Measurements from ENCODE around the gene SNRK. TPM values are rescaled to one million over a fixed set of nuclear protein-coding genes. Genes with fewer than 3 reads are reported as not detected.
"Not testable (repeated sequence)": the region's sequence is repeated elsewhere in the genome, so short reads cannot be mapped to it uniquely, and the experiment has no call there.

The SNRK gene
- total RNA-seq, 4 donors from 2014 or later: 42.9 to 64.0 (median 49.1) TPM

DNA sequence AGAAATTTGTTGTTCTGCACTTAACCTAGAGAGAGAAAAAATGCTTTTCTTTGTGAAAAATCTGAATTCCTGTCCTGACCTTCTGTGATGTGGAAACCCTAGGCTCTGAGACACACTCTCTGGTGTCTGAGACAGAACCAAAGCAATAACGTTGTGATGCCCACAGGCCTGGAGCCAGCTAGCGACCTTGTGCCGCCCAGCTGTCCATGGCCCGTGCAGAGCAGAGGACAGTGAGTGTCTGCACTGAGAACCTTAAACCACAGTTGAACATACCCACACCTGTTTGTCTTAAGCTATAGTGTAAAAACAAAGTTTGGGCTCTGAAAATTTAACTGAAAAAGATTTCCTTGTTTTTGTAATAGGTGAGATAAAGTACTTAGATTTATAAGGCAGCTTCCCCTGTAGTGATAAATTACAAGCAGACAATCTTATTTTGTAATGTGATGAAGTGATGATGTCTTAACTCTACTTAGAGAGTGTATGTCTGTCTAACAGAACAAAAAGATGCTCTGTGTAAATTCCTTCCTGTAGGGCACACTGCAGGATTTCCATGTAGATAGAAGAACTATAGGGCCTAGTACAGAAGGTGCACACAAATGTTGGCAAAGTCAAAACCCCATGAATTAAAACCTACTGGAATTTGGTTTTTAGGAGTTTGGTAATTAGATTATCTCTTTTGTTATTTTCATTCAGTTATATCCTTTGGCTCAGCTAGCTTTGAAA is 62.7 kb downstream of the SNRK start:
- peaks cover 3 to 71% of the 10 kb centered on the region in 2 donors for H3K36me3 ChIP-seq
- no peak for ATAC-seq

DNA sequence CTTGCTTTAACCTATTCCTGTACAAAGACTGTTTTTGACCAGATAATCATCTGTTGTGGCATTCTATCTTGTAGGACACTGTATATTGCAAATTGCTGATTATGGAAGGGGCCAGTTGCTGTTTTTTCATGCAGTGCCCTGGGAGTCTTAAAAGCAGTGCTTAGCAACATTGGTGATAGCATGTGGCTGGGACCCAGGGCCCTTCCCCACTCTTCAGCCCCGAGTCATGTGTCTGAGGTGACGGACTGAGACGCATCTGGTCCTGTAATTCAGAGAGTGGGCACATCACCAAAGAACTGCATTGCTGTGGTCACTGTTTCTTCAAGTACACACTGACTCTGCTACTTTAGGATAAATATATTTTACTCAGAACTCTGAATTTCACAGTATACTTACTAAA is 63.4 kb downstream of the SNRK start:
- TF ChIP-seq EP300 (IDR thresholded peaks at IDR 0.05) (no peak), POLR2A (IDR thresholded peaks at IDR 0.05) (no peak), POLR2AphosphoS5 (IDR thresholded peaks at IDR 0.05) (no peak)
- TF ChIP-seq, protein P1, sequence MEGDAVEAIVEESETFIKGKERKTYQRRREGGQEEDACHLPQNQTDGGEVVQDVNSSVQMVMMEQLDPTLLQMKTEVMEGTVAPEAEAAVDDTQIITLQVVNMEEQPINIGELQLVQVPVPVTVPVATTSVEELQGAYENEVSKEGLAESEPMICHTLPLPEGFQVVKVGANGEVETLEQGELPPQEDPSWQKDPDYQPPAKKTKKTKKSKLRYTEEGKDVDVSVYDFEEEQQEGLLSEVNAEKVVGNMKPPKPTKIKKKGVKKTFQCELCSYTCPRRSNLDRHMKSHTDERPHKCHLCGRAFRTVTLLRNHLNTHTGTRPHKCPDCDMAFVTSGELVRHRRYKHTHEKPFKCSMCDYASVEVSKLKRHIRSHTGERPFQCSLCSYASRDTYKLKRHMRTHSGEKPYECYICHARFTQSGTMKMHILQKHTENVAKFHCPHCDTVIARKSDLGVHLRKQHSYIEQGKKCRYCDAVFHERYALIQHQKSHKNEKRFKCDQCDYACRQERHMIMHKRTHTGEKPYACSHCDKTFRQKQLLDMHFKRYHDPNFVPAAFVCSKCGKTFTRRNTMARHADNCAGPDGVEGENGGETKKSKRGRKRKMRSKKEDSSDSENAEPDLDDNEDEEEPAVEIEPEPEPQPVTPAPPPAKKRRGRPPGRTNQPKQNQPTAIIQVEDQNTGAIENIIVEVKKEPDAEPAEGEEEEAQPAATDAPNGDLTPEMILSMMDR (IDR thresholded peaks at IDR 0.05): no peak
- Histone ChIP-seq H3K4me1 (peaks cover 0 to 9% (median 0%) of the 10 kb centered on the region in 3 donors), H3K36me3 (peaks cover 3 to 64% of the 10 kb centered on the region in 2 donors), H3K27me3 (no peaks in the 10 kb centered on the region), H3K9me3 (peaks cover 0 to 30% (median 0%) of the 10 kb centered on the region in 3 donors), H3K27ac (no peak overlapping the region), H3K4me3 (no peak overlapping the region)
- no peak for ATAC-seq
- 94% methylated on average over 3 of the region's 3 CpGs; no CpG with 5 or more reads in 1 of the 2 donors for WGBS, 2 donors (ENCODE audit: low coverage in 1 of 2)

More for the DNA sequence above, 62.7 kb downstream of the SNRK start:
- TF ChIP-seq EP300 (IDR thresholded peaks at IDR 0.05): no peak
- TF ChIP-seq, protein P1 (IDR thresholded peaks at IDR 0.05): no peak
- TF ChIP-seq POLR2A (IDR thresholded peaks at IDR 0.05): no peak
- TF ChIP-seq POLR2AphosphoS5 (IDR thresholded peaks at IDR 0.05): no peak
- Histone ChIP-seq H3K4me1 (peaks cover 0 to 9% (median 0%) of the 10 kb centered on the region in 3 donors), H3K4me3 (no peak overlapping the region), H3K9me3 (peaks cover 0 to 23% (median 0%) of the 10 kb centered on the region in 3 donors), H3K27ac (no peak overlapping the region), H3K27me3 (no peaks in the 10 kb centered on the region)
- WGBS, 2 donors (ENCODE audit: low coverage in 1 of 2): 74 to 100% methylated on average over 2 to 4 of the region's 4 CpGs

DNA sequence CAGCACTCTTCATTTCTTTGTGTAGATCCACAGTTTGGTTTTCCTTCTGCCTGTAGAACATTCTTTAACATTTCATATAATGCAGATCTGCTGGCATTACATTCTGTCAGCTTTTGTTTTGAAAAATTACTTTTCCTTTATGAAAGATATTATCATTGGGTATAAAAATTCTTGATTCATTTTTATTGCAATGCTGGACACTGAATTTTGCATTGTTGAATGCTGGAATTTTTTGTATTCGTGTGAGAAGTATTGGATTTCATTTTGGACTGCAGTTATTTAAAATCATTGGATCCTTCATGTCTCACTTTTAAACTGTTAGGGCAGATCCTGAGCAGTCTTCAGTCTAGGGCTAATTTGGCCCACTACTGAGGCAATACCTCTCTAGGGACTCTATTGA is 67.1 kb downstream of the SNRK start:
- TF ChIP-seq POLR2AphosphoS5 (IDR thresholded peaks at IDR 0.05) (no peak), EP300 (IDR thresholded peaks at IDR 0.05) (no peak), POLR2A (IDR thresholded peaks at IDR 0.05) (no peak)
- TF ChIP-seq, protein P1 (IDR thresholded peaks at IDR 0.05): no peak
- no peak overlapping the region for H3K27ac ChIP-seq
- no peaks in the 10 kb centered on the region for H3K4me1 ChIP-seq
- H3K9me3 ChIP-seq: peaks cover 0 to 49% (median 0%) of the 10 kb centered on the region in 3 donors
- no peak for ATAC-seq
- H3K27me3 ChIP-seq: no peaks in the 10 kb centered on the region
- WGBS, 2 donors (ENCODE audit: low coverage in 1 of 2): 100% methylated on average over 1 of the region's 1 CpG
- H3K36me3 ChIP-seq: peaks cover 3 to 27% of the 10 kb centered on the region in 2 donors
- H3K4me3 ChIP-seq: no peak overlapping the region

DNA sequence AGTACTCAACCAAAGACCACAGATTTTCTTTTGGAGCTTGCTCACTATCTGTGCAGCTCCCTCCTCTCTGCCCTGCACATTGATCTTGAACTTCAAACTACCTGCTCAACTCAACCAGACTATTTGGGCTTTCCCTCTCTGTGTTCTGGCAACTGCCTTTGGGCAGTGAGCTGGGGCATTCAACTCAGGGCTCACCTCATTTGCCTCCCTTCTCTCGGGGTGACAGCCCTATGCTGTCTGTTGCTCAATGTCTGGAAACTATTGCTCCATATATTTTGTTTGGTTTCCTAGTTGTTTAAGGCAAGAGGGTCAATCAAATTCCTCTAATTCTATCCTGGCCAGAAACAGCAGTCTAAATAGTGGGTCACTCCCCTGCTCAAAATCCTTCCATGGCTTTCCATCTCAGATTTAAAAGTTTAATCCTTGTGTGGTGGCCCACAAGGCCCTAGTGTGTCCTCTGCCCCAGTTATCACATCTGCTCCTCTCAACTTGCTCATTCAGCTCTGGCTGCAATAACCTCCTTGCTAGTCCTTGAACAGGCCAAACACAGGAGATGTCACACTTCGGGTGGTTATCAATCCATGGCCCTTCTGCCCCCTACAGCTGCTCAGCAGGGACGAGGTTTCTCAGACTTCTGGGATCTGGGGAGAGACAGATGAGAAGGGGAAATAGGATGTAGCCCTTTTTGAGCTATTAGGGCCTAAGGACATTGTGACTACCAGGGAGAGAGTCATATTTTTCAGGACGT is 67.8 kb downstream of the SNRK start:
- no peak overlapping the region for H3K27ac ChIP-seq
- 60 to 84% methylated on average over 1 to 2 of the region's 4 CpGs for WGBS, 2 donors (ENCODE audit: low coverage in 1 of 2)
- ATAC-seq: no peak
- H3K9me3 ChIP-seq: peaks cover 0 to 49% (median 0%) of the 10 kb centered on the region in 3 donors
- H3K27me3 ChIP-seq: no peaks in the 10 kb centered on the region
- TF ChIP-seq POLR2AphosphoS5 (IDR thresholded peaks at IDR 0.05): no peak
- TF ChIP-seq, protein P1 (IDR thresholded peaks at IDR 0.05): no peak
- no peak for TF ChIP-seq POLR2A (IDR thresholded peaks at IDR 0.05)
- no peak for TF ChIP-seq EP300 (IDR thresholded peaks at IDR 0.05)
- no peak overlapping the region for H3K4me3 ChIP-seq
- H3K36me3 ChIP-seq: peaks cover 3 to 20% of the 10 kb centered on the region in 2 donors
- no peaks in the 10 kb centered on the region for H3K4me1 ChIP-seq

DNA sequence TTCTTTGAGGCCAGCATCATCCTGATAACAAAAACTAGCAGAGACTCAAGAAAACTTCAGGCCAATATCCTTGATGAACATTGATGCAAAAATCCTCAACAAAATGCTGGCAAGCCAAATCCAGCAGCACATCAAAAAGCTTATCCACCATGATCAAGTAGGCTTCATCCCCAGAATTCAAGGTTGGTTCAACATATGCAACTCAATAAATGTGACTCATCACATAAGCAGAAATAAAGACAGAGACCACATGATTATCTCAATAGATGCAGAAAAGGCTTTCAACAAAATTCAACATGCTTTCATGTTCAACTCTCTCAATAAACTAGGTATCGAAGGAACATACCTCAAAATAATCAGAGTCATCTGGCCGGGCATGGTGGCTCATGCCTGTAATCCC is 69.7 kb downstream of the SNRK start:
- not testable (repeated sequence) for ATAC-seq
- WGBS, 2 donors (ENCODE audit: low coverage in 1 of 2): 100% methylated on average over 2 of the region's 2 CpGs; no CpG with 5 or more reads in 1 of the 2 donors
- peaks cover 0 to 49% (median 0%) of the 10 kb centered on the region in 3 donors for H3K9me3 ChIP-seq

More for the DNA sequence above, 69.7 kb downstream of the SNRK start:
- not testable (repeated sequence) for H3K36me3 ChIP-seq, H3K27ac ChIP-seq, H3K4me1 ChIP-seq, H3K4me3 ChIP-seq, H3K27me3 ChIP-seq

Data from gastroesophageal sphincter (tissue), 4 donors.